NCI-H128 (cell line): ENCODE data around the gene TAF11.
"Not testable (repeated sequence)": the region's sequence is repeated elsewhere in the genome, so short reads cannot be mapped to it uniquely, and the experiment has no call there.

ENCODE experiments used
- DNase-seq: peaks from one replicate; lab custom pipeline; 2025; ENCODE audit not compliant: unreplicated experiment; lab: John Stamatoyannopoulos, UW

Gene TAF11

GRCh38 chr6:34904990-34905613, 17.3 kb upstream of the TAF11 start:
- DNase-seq, result no peak

- DNase-seq, result no peak
These were observed 14.1 kb upstream of the TAF11 start for GRCh38 chr6:34901930-34902329.

DNA sequence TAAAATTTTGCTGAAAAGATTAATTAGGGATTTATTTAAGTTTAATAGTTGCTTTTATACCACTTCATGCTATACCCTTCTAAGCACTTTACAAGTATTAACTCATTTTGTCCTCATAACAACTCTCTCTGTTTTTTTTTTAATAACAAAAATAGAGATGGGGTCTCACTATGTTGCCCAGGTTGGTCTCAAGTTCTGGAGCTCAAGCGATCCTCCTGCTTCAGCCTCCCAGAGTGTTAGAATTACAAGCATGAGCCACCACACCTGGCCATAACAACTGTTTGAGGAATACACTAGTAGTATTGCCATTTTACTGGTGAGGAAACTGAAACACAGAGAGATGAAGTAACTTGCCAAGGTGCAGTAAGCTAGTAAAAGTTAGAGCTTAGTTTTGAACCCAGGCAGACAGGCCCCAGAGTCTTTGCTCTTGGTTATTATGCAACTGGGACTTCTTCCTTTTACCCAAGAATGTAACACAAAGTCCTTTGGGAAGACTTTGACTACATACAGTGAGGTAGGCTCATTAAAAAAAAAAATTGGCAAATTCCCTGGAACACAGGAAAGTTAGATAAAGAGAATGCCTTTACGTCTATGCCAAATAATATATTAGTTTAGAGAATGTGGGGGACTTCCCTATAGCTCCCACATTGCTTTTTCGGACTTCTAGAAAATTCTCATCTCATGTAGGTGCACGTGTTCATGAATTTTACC, 12.6 kb upstream of the TAF11 start:
- DNase-seq, result no peak

- not testable (repeated sequence) for DNase-seq
These were observed 11.9 kb upstream of the TAF11 start for GRCh38 chr6:34899748-34900147.

- DNase-seq, result no peak
These were observed 9.9 kb upstream of the TAF11 start for GRCh38 chr6:34897716-34898115.

DNA sequence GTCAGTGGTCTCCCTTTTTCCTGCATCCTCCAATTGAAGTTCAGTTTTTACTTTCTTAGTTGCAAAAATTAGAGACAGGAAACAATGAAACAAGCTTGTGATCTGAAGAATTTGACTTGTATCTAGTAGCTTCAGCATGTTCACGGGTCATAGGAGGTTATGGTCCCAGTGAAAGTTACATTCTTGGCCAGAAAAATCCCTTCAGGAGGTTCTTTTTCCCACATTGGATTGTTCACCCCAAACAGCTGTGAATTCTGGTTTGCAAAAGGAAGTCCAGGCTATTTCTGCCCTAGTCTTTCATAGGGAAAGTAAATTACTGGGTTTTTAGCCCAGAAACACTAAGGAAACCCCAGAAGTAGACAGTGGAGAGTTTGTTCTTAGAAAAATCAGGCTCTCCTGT, 9.3 kb upstream of the TAF11 start:
- no peak for DNase-seq

GRCh38 chr6:34894693-34895092, 6.9 kb upstream of the TAF11 start:
- DNase-seq, result no peak

DNA sequence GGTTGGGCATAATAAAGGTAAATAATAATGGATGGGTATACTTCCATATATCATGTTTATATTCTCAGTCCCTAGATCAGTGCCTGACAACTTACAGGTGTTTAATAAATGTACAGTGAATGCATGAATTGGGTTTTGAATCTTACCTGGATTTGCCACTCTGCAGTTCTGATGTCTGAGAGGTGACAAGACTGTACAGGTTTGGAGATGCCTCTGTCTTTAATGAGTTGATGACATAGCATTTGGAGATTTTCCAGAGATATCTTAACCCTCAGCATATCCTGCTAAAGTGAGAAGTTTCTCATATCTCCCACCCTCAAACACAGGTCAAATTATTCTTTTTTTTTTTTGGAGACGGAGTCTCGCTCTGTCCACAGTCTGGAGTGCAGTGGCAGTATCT, 3.5 kb upstream of the TAF11 start:
- DNase-seq, result no peak

GRCh38 chr6:34890533-34890925, 2.7 kb upstream of the TAF11 start:
- DNase-seq, result no peak

- peak; percentile 51 for DNase-seq
These were observed 1.2 kb upstream of the TAF11 start, which contains the start of gene ANKS1A for GRCh38 chr6:34888874-34889555. TSS of gene ANKS1A (plus strand) at chr6:34889255. CDS start at chr6:34889403, 148 bp downstream.

- DNase-seq, result no peak
These were observed 643 bp upstream of the TAF11 start for GRCh38 chr6:34888514-34888856.

- DNase-seq, result not testable (repeated sequence)
These were observed 2.0 kb downstream of the TAF11 start for GRCh38 chr6:34885837-34886236.

DNA sequence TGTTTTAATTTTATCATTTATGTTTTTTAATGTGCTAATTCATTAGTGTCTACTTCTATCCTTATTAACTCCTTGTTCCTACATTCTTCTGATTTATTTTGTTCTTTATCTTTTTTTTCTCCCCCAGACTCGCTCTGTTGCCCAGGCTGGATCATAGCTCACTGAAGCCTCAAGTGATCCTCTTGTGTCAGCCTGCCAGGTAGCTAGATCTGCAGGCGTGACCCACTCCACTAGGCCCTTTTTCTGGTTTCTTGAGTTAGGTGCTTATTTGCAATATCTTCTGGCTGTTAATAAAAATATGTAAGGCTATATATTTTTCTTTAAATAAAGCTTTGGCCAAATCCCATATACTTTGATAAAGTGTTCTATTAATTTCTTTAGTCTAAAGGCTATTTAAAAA, 2.8 kb downstream of the TAF11 start:
- no peak for DNase-seq

DNA sequence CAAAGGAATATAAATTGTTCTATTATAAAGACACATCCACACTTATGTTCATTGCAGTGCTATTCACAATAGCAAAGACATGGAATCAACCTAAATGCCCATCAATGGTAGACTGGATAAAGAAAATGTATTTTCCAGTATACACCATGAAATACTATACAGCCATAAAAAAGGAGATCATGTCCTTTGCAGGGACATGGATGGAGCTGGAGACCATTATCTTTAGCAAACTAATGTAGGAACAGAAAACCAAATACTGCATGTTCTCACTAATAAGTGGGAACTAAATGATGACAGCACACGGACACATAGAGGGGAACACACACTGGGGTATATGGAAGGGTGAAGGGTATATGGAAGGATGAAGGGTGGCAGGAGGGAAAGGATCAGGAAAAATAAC, 3.8 kb downstream of the TAF11 start:
- not testable (repeated sequence) for DNase-seq

- no peak for DNase-seq
These were observed 9.9 kb downstream of the TAF11 start for GRCh38 chr6:34877869-34878485.

GRCh38 chr6:34877259-34877658, 10.6 kb downstream of the TAF11 start:
- no peak for DNase-seq

DNA sequence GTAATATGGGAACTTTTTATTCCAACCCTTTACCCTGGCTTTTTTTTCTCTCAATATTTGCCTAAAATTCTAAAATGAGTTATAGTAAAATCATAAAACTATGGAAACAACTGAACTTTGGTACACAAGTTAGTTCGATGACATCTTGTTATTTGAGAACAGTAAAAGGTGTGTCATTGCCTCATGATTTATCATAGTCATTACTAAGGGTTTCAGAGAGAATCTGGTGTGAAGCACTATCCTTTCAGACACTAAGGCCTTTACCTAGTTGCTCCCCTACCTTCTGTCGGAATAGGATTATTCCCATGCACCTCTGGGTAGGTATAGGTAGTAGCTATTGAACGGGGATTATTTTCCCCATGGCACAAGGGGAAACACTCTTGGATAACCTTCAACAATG, 11.4 kb downstream of the TAF11 start:
- no peak for DNase-seq

- DNase-seq, result no peak
These were observed 12.3 kb downstream of the TAF11 start for GRCh38 chr6:34875292-34876213.

- DNase-seq, result no peak
These were observed 15.5 kb downstream of the TAF11 start for GRCh38 chr6:34872332-34872731.

DNA sequence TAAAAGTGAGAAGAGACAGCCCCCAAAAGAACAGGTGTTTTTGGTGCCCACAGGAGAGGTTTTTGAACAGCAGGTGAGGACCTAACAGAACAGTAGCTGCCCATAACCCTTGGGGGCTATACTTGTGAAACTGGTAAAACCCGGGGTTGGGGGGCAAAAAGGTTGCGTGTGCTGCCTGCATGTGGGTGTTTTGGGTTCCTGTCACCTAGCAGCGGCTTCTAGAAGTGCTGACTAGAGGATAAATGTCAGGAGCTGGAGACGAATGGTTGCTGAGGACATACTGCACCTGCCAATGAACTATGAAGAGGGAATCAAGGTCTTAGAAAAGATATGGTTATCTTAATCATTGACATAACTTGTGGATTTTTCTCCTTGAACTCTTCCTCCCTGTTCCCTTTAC, 16.0 kb downstream of the TAF11 start:
- no peak for DNase-seq

DNA sequence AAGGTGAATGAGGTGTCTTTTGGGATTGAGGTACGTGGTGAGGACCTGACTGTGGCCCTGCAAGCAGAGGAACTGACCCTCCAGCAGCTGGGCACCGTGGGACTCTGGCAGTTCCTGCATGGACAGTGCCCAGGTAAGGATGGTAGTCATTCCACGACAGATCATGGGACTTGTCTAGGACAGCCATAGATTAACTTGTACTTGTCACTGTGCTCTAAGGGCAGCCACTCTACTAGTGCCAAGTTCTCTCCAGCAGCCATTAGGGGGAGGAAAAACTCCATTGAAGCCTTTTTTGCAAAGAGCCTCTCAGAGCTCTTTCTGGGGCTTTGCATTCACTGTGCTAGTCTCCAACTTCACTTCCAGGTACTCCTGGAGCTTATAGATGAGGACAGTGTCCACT, 20.4 kb downstream of the TAF11 start:
- DNase-seq, result no peak
